Suprapubic skin (tissue), 4 donors: ENCODE data around the gene CMKLR1. TPM values are rescaled to one million over a fixed set of nuclear protein-coding genes. Genes with fewer than 3 reads are reported as not detected.

Experiments
- DNase-seq, 2 donors: peaks; one replicate each; pipeline ENCODE4 v3.0.0-alpha.2; 2019; ENCODE audit warnings: low spot score in 2 of 2
- H3K27ac ChIP-seq: fragments of 200-600 bp; sonication (generic); one replicate; pipeline ENCODE4 v1.5.1; 2019
- H3K27me3 ChIP-seq: fragments of 200-600 bp; sonication (generic); one replicate; pipeline ENCODE4 v1.5.1; 2019
- H3K36me3 ChIP-seq: fragments of 200-600 bp; sonication (generic); one replicate; pipeline ENCODE4 v1.5.1; 2019
- H3K4me1 ChIP-seq: fragments of 200-600 bp; sonication (generic); one replicate; pipeline ENCODE4 v1.5.1; 2019
- H3K4me3 ChIP-seq: fragments of 200-600 bp; sonication (generic); one replicate; pipeline ENCODE4 v1.5.1; 2019; ENCODE audit warnings: mild to moderate bottlenecking
- H3K9me3 ChIP-seq: fragments of 200-600 bp; sonication (generic); one replicate; pipeline ENCODE4 v1.5.1; 2019
- EP300 ChIP-seq: sonication (generic); formaldehyde crosslinking; IDR thresholded peaks from one replicate; pipeline ENCODE4 v1.6.1; 2017; ENCODE audit warnings: antibody characterized with exemption
- POLR2A ChIP-seq, 2 donors: fragments of 450-650 bp; IDR thresholded peaks; one replicate each; pipeline ENCODE4 v1.6.1; 2017; ENCODE audit warnings: antibody characterized with exemption in 2 of 2, mild to moderate bottlenecking in 2 of 2, moderate library complexity in 2 of 2
- POLR2AphosphoS5 ChIP-seq, 3 donors: sonication (generic); formaldehyde crosslinking; IDR thresholded peaks; one replicate each; pipeline ENCODE4 v1.6.1; 2017; ENCODE audit warnings: antibody characterized with exemption in 3 of 3
- WGBS: methylation state at CpG from one replicate; pipeline ENCODE4 v1.1.5; 2018; 5-methylcytosine and 5-hydroxymethylcytosine counted together
- total RNA-seq, 4 donors: library from RNA; depleted of rRNA; stranded (reverse); fragments of >200 nt; gene quantifications; one replicate each; pipeline ENCODE4 v1.1.0, GENCODE V29; 2016
- TF ChIP-seq, protein P1 (sequence below), 2 donors: fragments of 200-600 bp in 1 of 2; fragments of 450-650 bp in 1 of 2; sonication (generic) in 1 of 2; IDR thresholded peaks; one replicate each; pipeline ENCODE4 v1.5.1; 2016 to 2019; ENCODE audit warnings: antibody characterized with exemption in 2 of 2, mild to moderate bottlenecking in 1 of 2, moderate library complexity in 1 of 2

CMKLR1 gene
- total RNA-seq, 4 donors from 2014 or later, result 2.1 to 5.2 (median 3.4) TPM

DNA sequence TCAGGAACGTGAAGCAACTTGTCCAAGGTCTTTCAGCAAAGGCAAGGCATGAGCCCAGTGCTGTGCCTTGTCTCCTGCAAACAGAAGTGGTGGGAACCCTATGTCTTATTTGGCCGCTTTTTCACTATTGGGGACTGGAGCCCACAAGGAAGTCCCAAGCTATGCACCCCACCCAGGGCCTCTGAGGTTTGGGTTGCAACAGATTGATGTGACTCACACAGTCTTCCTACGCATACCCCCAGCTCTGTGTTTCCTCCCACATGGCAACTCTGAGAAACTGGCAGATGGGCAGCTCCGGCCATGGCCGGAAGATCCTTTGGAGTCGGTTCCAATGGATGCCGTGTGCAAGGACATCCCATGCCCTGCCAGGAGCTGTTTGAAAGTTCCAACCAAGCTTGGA lies 28.3 kb upstream of the CMKLR1 start:
- TF ChIP-seq, protein P1, sequence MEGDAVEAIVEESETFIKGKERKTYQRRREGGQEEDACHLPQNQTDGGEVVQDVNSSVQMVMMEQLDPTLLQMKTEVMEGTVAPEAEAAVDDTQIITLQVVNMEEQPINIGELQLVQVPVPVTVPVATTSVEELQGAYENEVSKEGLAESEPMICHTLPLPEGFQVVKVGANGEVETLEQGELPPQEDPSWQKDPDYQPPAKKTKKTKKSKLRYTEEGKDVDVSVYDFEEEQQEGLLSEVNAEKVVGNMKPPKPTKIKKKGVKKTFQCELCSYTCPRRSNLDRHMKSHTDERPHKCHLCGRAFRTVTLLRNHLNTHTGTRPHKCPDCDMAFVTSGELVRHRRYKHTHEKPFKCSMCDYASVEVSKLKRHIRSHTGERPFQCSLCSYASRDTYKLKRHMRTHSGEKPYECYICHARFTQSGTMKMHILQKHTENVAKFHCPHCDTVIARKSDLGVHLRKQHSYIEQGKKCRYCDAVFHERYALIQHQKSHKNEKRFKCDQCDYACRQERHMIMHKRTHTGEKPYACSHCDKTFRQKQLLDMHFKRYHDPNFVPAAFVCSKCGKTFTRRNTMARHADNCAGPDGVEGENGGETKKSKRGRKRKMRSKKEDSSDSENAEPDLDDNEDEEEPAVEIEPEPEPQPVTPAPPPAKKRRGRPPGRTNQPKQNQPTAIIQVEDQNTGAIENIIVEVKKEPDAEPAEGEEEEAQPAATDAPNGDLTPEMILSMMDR (IDR thresholded peaks at IDR 0.05), result no peak
- no peak for TF ChIP-seq POLR2A (IDR thresholded peaks at IDR 0.05)
- TF ChIP-seq POLR2AphosphoS5 (IDR thresholded peaks at IDR 0.05), result no peak
- no peak for TF ChIP-seq EP300
- Histone ChIP-seq H3K27ac (no peak overlapping the region), H3K4me3 (no peak overlapping the region), H3K36me3 (no peaks in the 10 kb centered on the region), H3K27me3 (no peaks in the 10 kb centered on the region), H3K9me3 (no peaks in the 10 kb centered on the region), H3K4me1 (no peaks in the 10 kb centered on the region)
- DNase-seq, result peak; percentile 68 to 79
- WGBS, result 62% methylated on average over 3 of the region's 7 CpGs

DNA sequence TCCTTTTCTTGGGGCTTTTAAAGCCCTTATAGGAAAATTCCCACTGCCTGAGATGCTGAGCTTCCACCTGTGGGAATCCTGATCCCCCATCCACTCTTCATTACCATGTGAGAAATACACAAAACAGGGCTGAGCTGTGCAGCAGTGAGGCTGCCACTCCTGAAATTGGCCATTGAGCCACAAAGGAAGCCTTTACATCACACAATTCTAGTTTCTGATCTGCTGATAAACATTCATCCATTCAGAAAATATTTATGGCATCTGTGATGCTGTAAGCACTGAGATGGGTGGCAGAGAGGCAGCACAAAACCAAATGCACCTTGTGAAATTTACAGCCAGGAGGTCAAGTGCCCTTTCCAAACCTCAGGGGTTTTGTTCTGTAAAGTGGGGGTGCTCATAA lies 26.2 kb upstream of the CMKLR1 start:
- peak in 1 of 2 donors; percentile 8 for DNase-seq
- Histone ChIP-seq H3K4me3 (no peak overlapping the region), H3K27me3 (no peaks in the 10 kb centered on the region), H3K9me3 (no peaks in the 10 kb centered on the region), H3K27ac (no peak overlapping the region), H3K36me3 (no peaks in the 10 kb centered on the region), H3K4me1 (no peaks in the 10 kb centered on the region)
- TF ChIP-seq POLR2AphosphoS5 (IDR thresholded peaks at IDR 0.05), result no peak
- TF ChIP-seq, protein P1 (IDR thresholded peaks at IDR 0.05), result no peak
- TF ChIP-seq POLR2A (IDR thresholded peaks at IDR 0.05), result no peak
- no peak for TF ChIP-seq EP300

DNA sequence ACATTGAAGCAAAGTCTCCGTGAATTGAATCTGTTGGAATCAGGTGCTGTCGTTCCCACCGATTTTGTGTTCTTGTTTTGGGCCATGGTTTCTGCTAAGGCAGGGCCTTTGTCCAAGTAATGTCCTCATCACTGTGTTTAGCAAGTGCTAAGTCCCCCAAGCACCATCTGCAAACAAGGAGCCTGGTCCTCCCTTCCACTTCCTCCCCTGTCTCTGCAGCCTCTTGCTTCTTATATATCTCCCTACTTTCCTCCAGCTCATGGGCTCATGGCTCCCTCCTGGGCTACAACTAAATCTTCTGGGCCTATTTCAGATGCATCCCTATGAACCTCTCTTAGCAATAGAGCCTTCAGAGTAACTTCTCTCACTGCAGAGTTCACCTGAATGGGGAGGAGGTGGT lies 25.8 kb upstream of the CMKLR1 start:
- Histone ChIP-seq H3K27ac (no peak overlapping the region), H3K9me3 (no peaks in the 10 kb centered on the region), H3K4me1 (no peaks in the 10 kb centered on the region), H3K27me3 (no peaks in the 10 kb centered on the region), H3K36me3 (no peaks in the 10 kb centered on the region), H3K4me3 (no peak overlapping the region)
- peak in 1 of 2 donors; percentile 7 for DNase-seq
- WGBS, result 79% methylated on average over 3 of the region's 3 CpGs
- TF ChIP-seq EP300 (no peak), POLR2A (IDR thresholded peaks at IDR 0.05) (no peak), POLR2AphosphoS5 (IDR thresholded peaks at IDR 0.05) (no peak)
- TF ChIP-seq, protein P1 (IDR thresholded peaks at IDR 0.05), result no peak

DNA sequence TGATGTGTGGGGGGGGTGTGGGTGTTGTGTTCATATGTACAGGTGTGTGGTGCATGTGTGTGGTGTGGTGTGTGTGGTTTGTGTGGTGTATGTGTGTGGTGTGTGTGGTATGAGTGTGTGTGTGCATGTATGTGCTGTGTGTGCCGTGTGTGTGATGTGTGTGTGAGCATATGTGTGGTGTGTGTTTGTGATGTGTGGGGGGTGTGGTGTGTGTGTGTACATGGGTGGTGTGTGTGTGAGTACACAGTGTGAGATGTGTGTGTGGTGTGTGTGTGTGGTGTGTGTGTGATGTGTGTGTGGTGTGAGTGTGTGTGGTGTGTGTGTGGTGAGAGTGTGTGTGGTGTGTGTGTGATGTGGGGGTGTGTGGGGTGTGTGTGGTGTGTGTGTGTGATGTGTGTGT lies 24.5 kb upstream of the CMKLR1 start:
- H3K4me3 ChIP-seq, result no peak overlapping the region
- no peaks in the 10 kb centered on the region for H3K36me3 ChIP-seq
- no peaks in the 10 kb centered on the region for H3K4me1 ChIP-seq
- 93% methylated on average over 1 of the region's 1 CpG for WGBS
- DNase-seq, result peak in 1 of 2 donors; percentile 13
- H3K27me3 ChIP-seq, result peaks cover 3% of the 10 kb centered on the region
- H3K9me3 ChIP-seq, result no peaks in the 10 kb centered on the region
- no peak overlapping the region for H3K27ac ChIP-seq
- TF ChIP-seq POLR2AphosphoS5 (IDR thresholded peaks at IDR 0.05) (no peak), EP300 (no peak), POLR2A (IDR thresholded peaks at IDR 0.05) (no peak)
- TF ChIP-seq, protein P1 (IDR thresholded peaks at IDR 0.05), result no peak

DNA sequence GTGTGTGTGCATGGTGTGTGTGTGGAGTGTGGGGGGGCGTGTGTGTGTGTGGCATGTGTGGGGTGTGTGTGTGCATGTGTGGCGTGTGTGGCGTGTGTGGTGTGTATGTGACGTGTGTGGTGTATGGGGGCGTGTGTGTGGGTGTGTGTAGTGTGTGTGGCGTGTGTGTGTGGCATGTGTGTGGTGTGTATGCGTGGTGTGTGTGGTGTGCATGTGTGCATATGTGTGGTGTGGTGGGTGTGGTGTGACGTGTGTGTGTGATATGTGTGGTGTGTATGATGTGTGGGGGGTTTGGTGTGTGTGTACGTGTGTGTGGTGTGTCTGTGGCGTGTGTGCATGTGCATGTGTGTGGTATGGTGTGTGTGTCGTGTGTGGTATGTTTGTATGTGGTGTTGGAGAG lies 24.1 kb upstream of the CMKLR1 start:
- 89% methylated on average over 11 of the region's 11 CpGs for WGBS
- Histone ChIP-seq H3K9me3 (no peaks in the 10 kb centered on the region), H3K4me3 (no peak overlapping the region), H3K27ac (no peak overlapping the region), H3K36me3 (no peaks in the 10 kb centered on the region), H3K4me1 (no peaks in the 10 kb centered on the region), H3K27me3 (peaks cover 7% of the 10 kb centered on the region)
- DNase-seq, result peak in 1 of 2 donors; percentile 29
- TF ChIP-seq POLR2A (IDR thresholded peaks at IDR 0.05) (no peak), POLR2AphosphoS5 (IDR thresholded peaks at IDR 0.05) (no peak), EP300 (no peak)
- TF ChIP-seq, protein P1 (IDR thresholded peaks at IDR 0.05), result no peak
